ENCODE data around the gene MED20.

Gene MED20

GRCh38 chr6:41939848-41940758 lies 19.2 kb upstream of the MED20 start:
- Histone ChIP-seq H3K27me3 (replicated peaks; ENCODE audit: control insufficient read depth, insufficient read depth, low read length) (no peaks in the 10 kb centered on the region), H3K4me3 (ENCODE audit: low read length) (peak overlapping the region; percentile 97), H3K9me3 (ENCODE audit: control insufficient read depth, low read length) (no peaks in the 10 kb centered on the region), H3K4me1 (ENCODE audit: control insufficient read depth, insufficient read depth, low read length) (peaks cover 77% of the 10 kb centered on the region), H3K36me3 (ENCODE audit: control insufficient read depth, insufficient read depth, low read length, severe bottlenecking) (peaks cover 23% of the 10 kb centered on the region), H3K9ac (ENCODE audit: low read length) (peak overlapping the region; percentile 96)
- peak; percentile 57 for DNase-seq (ENCODE audit: low read depth)

GRCh38 chr6:41939176-41939847 lies 18.4 kb upstream of the MED20 start:
- Histone ChIP-seq H3K27me3 (replicated peaks; ENCODE audit: control insufficient read depth, insufficient read depth, low read length) (no peaks in the 10 kb centered on the region), H3K36me3 (ENCODE audit: control insufficient read depth, insufficient read depth, low read length, severe bottlenecking) (peaks cover 27% of the 10 kb centered on the region), H3K4me1 (ENCODE audit: control insufficient read depth, insufficient read depth, low read length) (peaks cover 85% of the 10 kb centered on the region), H3K9ac (ENCODE audit: low read length) (peak overlapping the region; percentile 96), H3K4me3 (ENCODE audit: low read length) (peak overlapping the region; percentile 97), H3K9me3 (ENCODE audit: control insufficient read depth, low read length) (no peaks in the 10 kb centered on the region)
- DNase-seq (ENCODE audit: low read depth): peak; percentile 80

GRCh38 chr6:41938590-41939175 lies 17.7 kb upstream of the MED20 start:
- Histone ChIP-seq H3K9me3 (ENCODE audit: control insufficient read depth, low read length) (no peaks in the 10 kb centered on the region), H3K27me3 (replicated peaks; ENCODE audit: control insufficient read depth, insufficient read depth, low read length) (no peaks in the 10 kb centered on the region), H3K4me3 (ENCODE audit: low read length) (peak overlapping the region; percentile 97), H3K4me1 (ENCODE audit: control insufficient read depth, insufficient read depth, low read length) (peaks cover 85% of the 10 kb centered on the region), H3K36me3 (ENCODE audit: control insufficient read depth, insufficient read depth, low read length, severe bottlenecking) (peaks cover 33% of the 10 kb centered on the region), H3K9ac (ENCODE audit: low read length) (peak overlapping the region; percentile 96)
- no peak for DNase-seq (ENCODE audit: low read depth)

GRCh38 chr6:41937861-41938574 lies 17.1 kb upstream of the MED20 start:
- H3K4me3 ChIP-seq (ENCODE audit: low read length): peak overlapping the region; percentile 97
- H3K9me3 ChIP-seq (ENCODE audit: control insufficient read depth, low read length): no peaks in the 10 kb centered on the region
- peaks cover 39% of the 10 kb centered on the region for H3K36me3 ChIP-seq (ENCODE audit: control insufficient read depth, insufficient read depth, low read length, severe bottlenecking)
- peak overlapping the region; percentile 96 for H3K9ac ChIP-seq (ENCODE audit: low read length)
- H3K4me1 ChIP-seq (ENCODE audit: control insufficient read depth, insufficient read depth, low read length): peaks cover 79% of the 10 kb centered on the region
- H3K27me3 ChIP-seq (replicated peaks; ENCODE audit: control insufficient read depth, insufficient read depth, low read length): no peaks in the 10 kb centered on the region
- DNase-seq (ENCODE audit: low read depth): no peak

- H3K27me3 ChIP-seq (replicated peaks; ENCODE audit: control insufficient read depth, insufficient read depth, low read length): no peaks in the 10 kb centered on the region
- peak overlapping the region; percentile 60 for H3K9ac ChIP-seq (ENCODE audit: low read length)
- peaks cover 45% of the 10 kb centered on the region for H3K36me3 ChIP-seq (ENCODE audit: control insufficient read depth, insufficient read depth, low read length, severe bottlenecking)
- H3K9me3 ChIP-seq (ENCODE audit: control insufficient read depth, low read length): no peaks in the 10 kb centered on the region
- H3K4me3 ChIP-seq (ENCODE audit: low read length): no peak overlapping the region
- peaks cover 74% of the 10 kb centered on the region for H3K4me1 ChIP-seq (ENCODE audit: control insufficient read depth, insufficient read depth, low read length)
- DNase-seq (ENCODE audit: low read depth): no peak
Measured at GRCh38 chr6:41937472-41937860, 16.5 kb upstream of the MED20 start.

- no peaks in the 10 kb centered on the region for H3K27me3 ChIP-seq (replicated peaks; ENCODE audit: control insufficient read depth, insufficient read depth, low read length)
- DNase-seq (ENCODE audit: low read depth): peak; percentile 94
- peaks cover 57% of the 10 kb centered on the region for H3K36me3 ChIP-seq (ENCODE audit: control insufficient read depth, insufficient read depth, low read length, severe bottlenecking)
- peaks cover 68% of the 10 kb centered on the region for H3K4me1 ChIP-seq (ENCODE audit: control insufficient read depth, insufficient read depth, low read length)
- no peaks in the 10 kb centered on the region for H3K9me3 ChIP-seq (ENCODE audit: control insufficient read depth, low read length)
- H3K9ac ChIP-seq (ENCODE audit: low read length): peak overlapping the region; percentile 60
- H3K4me3 ChIP-seq (ENCODE audit: low read length): peak overlapping the region; percentile 14
Measured at GRCh38 chr6:41936073-41936837, 15.3 kb upstream of the MED20 start.

GRCh38 chr6:41935685-41936072 lies 14.7 kb upstream of the MED20 start:
- Histone ChIP-seq H3K27me3 (replicated peaks; ENCODE audit: control insufficient read depth, insufficient read depth, low read length) (no peaks in the 10 kb centered on the region), H3K36me3 (ENCODE audit: control insufficient read depth, insufficient read depth, low read length, severe bottlenecking) (peaks cover 63% of the 10 kb centered on the region)

GRCh38 chr6:41935193-41935574 lies 14.2 kb upstream of the MED20 start:
- no peak for DNase-seq (ENCODE audit: low read depth)
- peaks cover 68% of the 10 kb centered on the region for H3K36me3 ChIP-seq (ENCODE audit: control insufficient read depth, insufficient read depth, low read length, severe bottlenecking)
- peak overlapping the region; percentile 35 for H3K9ac ChIP-seq (ENCODE audit: low read length)
- H3K4me1 ChIP-seq (ENCODE audit: control insufficient read depth, insufficient read depth, low read length): peaks cover 63% of the 10 kb centered on the region
- no peak overlapping the region for H3K4me3 ChIP-seq (ENCODE audit: low read length)
- H3K9me3 ChIP-seq (ENCODE audit: control insufficient read depth, low read length): no peaks in the 10 kb centered on the region
- no peaks in the 10 kb centered on the region for H3K27me3 ChIP-seq (replicated peaks; ENCODE audit: control insufficient read depth, insufficient read depth, low read length)

More at GRCh38 chr6:41935685-41936072, 14.7 kb upstream of the MED20 start:
- H3K4me3 ChIP-seq (ENCODE audit: low read length): no peak overlapping the region
- peaks cover 68% of the 10 kb centered on the region for H3K4me1 ChIP-seq (ENCODE audit: control insufficient read depth, insufficient read depth, low read length)
- no peak for DNase-seq (ENCODE audit: low read depth)
- peak overlapping the region; percentile 35 for H3K9ac ChIP-seq (ENCODE audit: low read length)
- no peaks in the 10 kb centered on the region for H3K9me3 ChIP-seq (ENCODE audit: control insufficient read depth, low read length)

GRCh38 chr6:41934278-41935192 lies 13.6 kb upstream of the MED20 start:
- Histone ChIP-seq H3K9me3 (ENCODE audit: control insufficient read depth, low read length) (no peaks in the 10 kb centered on the region), H3K9ac (ENCODE audit: low read length) (peak overlapping the region; percentile 35), H3K27me3 (replicated peaks; ENCODE audit: control insufficient read depth, insufficient read depth, low read length) (no peaks in the 10 kb centered on the region), H3K4me1 (ENCODE audit: control insufficient read depth, insufficient read depth, low read length) (peaks cover 57% of the 10 kb centered on the region), H3K4me3 (ENCODE audit: low read length) (no peak overlapping the region), H3K36me3 (ENCODE audit: control insufficient read depth, insufficient read depth, low read length, severe bottlenecking) (peaks cover 74% of the 10 kb centered on the region)
- DNase-seq (ENCODE audit: low read depth): no peak

- DNase-seq (ENCODE audit: low read depth): no peak
- Histone ChIP-seq H3K36me3 (ENCODE audit: control insufficient read depth, insufficient read depth, low read length, severe bottlenecking) (peaks cover 93% of the 10 kb centered on the region), H3K27me3 (replicated peaks; ENCODE audit: control insufficient read depth, insufficient read depth, low read length) (no peaks in the 10 kb centered on the region), H3K9me3 (ENCODE audit: control insufficient read depth, low read length) (no peaks in the 10 kb centered on the region), H3K4me1 (ENCODE audit: control insufficient read depth, insufficient read depth, low read length) (peaks cover 42% of the 10 kb centered on the region), H3K4me3 (ENCODE audit: low read length) (no peak overlapping the region), H3K9ac (ENCODE audit: low read length) (no peak overlapping the region)
Measured at GRCh38 chr6:41932378-41932777, 11.4 kb upstream of the MED20 start.

Data from adipocyte (in vitro differentiated cells).